Rectal smooth muscle tissue (tissue), 1 donor: ENCODE measurements around the gene ARHGEF18.
A peak's percentile ranks its signal among the peaks of the same experiment; 100 is the strongest.
"Not testable (repeated sequence)": the region's sequence is repeated elsewhere in the genome, so short reads cannot be mapped to it uniquely, and the experiment has no call there.

ENCODE experiments used
- H3K27ac ChIP-seq: one replicate; pipeline ENCODE4 v1.7.0; 2013; ENCODE audit warnings: low read depth, low read length, inconsistent platforms
- H3K27me3 ChIP-seq: one replicate; pipeline ENCODE4 v1.7.0; 2013; ENCODE audit warnings: low read length; ENCODE audit not compliant: control insufficient read depth, insufficient read depth
- H3K36me3 ChIP-seq: one replicate; pipeline ENCODE4 v1.7.0; 2013; ENCODE audit warnings: low read length; ENCODE audit not compliant: control insufficient read depth, insufficient read depth
- H3K4me1 ChIP-seq: one replicate; pipeline ENCODE4 v1.7.0; 2013; ENCODE audit warnings: low read length; ENCODE audit not compliant: control insufficient read depth, insufficient read depth
- H3K4me3 ChIP-seq: one replicate; pipeline ENCODE4 v1.7.0; 2013; ENCODE audit warnings: low read length
- H3K9ac ChIP-seq: one replicate; pipeline ENCODE4 v1.7.0; 2013; ENCODE audit warnings: low read length

Gene ARHGEF18

DNA sequence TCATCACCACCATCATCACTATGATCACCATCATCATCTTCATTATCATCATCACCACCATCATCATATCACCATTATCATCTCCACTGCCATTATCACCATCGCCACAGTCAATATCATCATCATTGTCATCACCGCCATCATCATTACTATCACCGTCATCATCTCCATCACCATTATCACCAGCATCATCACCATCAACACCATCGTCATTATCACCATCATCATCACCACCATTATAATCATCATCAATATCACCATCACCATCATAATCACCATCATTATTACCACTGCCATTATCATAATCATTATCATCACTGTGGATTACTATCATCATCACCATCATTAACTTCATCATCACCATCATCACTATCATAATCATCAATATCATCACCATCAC, 17.3 kb upstream of the ARHGEF18 start:
- no peaks in the 10 kb centered on the region for H3K4me1 ChIP-seq
- H3K4me3 ChIP-seq, result no peak overlapping the region
- no peaks in the 10 kb centered on the region for H3K36me3 ChIP-seq
- H3K9ac ChIP-seq, result no peak overlapping the region
- no peaks in the 10 kb centered on the region for H3K27me3 ChIP-seq
- no peak overlapping the region for H3K27ac ChIP-seq

DNA sequence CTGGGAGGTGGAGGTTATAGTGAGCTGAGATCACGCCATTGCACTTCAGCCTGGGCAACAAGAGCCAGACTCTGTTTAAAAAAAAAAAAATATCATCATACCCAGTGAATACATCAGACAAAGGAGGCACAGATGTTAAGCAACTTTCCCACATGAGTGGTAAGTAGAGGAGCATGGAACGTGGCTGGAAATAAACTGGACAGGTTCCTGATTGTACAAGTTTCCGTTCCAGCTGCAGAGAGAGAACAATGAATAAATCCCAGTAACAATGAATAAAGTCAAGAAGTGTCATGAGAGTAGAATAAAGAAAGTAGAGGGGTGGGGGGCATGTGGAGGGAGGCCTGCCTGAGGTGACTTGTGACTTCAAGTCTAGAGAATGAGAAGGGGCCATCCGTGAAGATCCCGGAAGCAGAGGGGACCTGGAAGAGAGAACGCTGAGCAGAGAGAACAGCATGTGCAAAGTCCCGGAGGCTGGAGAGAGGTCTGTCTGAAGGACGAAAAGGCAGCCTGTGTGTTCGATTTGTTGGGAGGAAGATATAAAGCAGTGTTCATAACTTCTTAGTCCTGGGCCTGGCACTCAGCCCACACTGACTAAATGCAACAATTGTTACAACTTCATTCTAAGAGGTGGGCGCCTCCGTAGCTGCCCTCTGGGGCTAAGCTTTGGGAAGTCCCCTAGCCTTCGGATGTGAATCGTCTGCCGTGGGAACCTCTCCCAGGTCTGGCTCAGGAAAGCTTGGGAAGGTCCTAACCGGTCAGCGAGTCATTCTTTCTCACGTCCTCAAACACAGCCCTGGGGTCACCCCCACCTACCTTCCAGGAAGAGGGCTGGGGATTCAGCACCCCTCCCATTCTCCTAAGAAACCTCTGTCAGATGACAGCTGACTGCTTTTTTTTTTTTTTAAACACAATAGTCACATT, 15.3 kb upstream of the ARHGEF18 start:
- H3K9ac ChIP-seq, result no peak overlapping the region
- H3K36me3 ChIP-seq, result no peaks in the 10 kb centered on the region
- no peak overlapping the region for H3K4me3 ChIP-seq
- no peak overlapping the region for H3K27ac ChIP-seq
- no peaks in the 10 kb centered on the region for H3K27me3 ChIP-seq
- no peaks in the 10 kb centered on the region for H3K4me1 ChIP-seq

DNA sequence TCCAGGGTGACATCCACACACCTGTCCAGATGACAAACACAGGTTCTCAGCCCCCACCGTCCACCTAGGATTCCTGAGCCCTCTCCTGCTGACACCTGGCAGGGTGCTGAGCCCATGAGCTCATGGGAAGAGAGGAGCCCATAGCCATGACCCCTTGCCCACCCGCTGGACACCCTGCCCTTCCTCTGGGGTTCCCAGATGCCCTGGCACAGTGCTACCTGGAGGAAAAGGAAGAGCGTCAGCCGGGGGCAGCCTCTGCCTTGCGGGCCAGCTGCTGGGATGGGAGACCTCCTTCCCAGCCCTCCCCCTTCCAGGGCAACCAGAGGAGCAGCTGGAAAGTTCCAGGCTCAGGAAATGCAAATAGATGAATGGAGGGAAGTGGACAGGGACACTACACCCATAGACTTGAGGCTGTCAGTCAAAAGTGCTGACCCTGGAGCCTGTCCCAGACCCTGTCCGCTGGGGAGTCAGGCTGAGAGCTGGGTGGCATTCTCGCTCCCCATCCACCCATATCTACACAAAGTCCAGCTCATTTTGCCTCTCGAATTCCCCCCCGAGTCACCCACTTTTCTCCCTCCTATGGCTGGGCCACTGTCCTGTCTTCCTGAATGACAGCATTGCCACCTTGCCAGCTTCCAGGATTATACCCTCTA, 12.3 kb upstream of the ARHGEF18 start:
- Histone ChIP-seq H3K27ac (no peak overlapping the region), H3K4me3 (no peak overlapping the region), H3K4me1 (no peaks in the 10 kb centered on the region), H3K9ac (no peak overlapping the region), H3K36me3 (no peaks in the 10 kb centered on the region), H3K27me3 (no peaks in the 10 kb centered on the region)

DNA sequence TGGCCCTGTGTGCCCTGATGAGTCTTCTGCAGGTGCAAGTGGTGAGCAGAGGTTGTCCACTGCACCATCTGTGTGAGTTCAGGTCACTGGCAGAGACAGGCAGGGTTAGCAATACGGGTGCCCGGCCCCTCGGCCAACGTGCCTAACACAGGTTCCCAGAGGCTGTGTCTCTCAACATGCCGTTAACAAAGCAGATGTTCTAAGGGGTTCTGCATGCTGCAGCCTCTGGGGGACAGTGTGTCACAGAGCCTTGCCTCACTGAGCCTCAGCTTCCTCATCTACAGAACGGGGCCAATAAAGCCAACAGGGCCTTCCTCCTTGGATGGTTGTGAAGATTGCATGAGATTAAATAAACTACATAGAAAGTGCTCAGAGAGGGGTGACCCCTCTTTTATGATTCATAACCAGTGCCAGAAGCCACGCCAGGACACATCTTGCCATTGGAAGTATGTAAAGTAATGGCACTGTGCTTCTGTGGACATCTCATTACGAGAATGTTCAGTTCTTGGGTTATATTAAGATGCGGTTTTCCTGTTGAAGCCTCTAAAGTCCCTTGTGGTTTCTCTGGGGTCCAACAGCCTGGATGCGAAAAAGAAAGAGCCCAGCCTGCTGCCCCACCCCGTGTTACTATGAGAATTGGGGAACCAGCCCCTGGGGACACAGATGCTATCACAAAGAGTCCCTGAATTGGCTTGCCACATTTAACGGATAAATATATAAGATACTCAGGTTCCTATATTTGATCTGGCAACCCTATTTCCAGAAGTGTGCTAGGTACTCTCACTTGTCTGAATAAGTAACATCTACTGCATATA, 11.2 kb upstream of the ARHGEF18 start:
- H3K27me3 ChIP-seq, result no peaks in the 10 kb centered on the region
- no peak overlapping the region for H3K27ac ChIP-seq
- H3K36me3 ChIP-seq, result no peaks in the 10 kb centered on the region
- H3K4me3 ChIP-seq, result no peak overlapping the region
- no peak overlapping the region for H3K9ac ChIP-seq
- H3K4me1 ChIP-seq, result no peaks in the 10 kb centered on the region

DNA sequence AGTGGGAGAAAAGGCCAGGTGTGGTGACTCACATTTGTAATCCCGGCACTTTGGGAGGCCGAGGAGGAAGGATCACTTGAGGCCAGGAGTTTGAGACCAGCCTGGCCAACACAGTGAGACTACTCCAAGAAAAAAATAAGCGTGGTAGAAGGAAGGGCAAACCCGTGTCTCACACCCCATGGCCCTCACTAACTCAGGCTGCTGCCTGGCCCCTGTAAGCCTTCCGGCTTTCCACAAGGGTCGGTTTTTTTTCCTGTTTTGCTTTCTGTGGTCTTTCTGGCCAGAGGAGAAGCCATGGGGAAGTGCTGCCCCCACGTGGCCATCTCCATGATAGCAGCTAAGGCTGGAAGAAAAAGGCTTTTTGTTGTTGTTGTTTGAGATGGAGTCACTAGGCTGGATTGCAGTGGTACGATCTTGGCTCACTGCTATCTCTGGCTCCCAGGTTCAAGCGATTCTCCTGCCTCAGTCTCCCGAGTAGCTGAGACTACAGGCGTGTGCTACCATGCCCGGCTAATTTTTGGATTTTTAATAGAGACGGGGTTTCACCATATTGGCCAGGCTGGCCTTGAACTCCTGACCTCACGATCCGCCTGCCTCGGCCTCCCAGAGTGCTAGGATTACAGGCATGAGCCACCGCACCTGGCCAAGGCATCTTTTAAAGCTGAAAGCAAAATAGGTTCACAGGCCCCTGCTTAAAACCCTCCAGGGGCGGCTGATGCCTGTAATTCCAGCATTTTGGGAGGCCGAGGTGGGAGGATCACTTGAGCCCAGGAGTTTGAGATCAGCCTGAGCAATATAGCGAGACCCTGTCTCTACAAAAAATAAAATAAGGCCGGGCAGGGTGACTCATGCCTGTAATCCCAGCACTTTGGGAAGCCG, 7.5 kb upstream of the ARHGEF18 start:
- no peaks in the 10 kb centered on the region for H3K27me3 ChIP-seq
- no peak overlapping the region for H3K9ac ChIP-seq
- no peak overlapping the region for H3K27ac ChIP-seq

DNA sequence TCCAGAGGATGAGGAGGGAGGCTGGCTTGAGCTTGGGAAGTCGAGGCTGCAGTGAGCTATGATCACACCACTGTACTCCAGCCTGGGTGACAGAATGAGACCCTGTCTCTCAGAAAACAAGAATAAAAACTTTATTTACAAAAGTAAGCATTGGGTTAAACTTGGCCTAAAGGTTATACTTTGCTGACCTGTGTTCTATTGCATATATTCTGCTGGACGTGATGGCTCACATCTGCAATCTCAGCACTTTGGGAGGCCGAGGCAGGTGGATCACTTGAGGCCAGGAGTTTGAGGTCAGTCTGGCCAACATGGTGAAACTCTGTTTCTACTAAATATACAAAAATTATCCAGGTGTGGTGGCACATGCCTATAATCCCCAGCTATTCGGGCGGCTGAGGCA, 6.6 kb upstream of the ARHGEF18 start:
- H3K27me3 ChIP-seq, result no peaks in the 10 kb centered on the region
- H3K4me3 ChIP-seq, result no peak overlapping the region
- H3K36me3 ChIP-seq, result no peaks in the 10 kb centered on the region
- H3K4me1 ChIP-seq, result no peaks in the 10 kb centered on the region
- no peak overlapping the region for H3K27ac ChIP-seq
- H3K9ac ChIP-seq, result no peak overlapping the region

More for the DNA sequence above, 7.5 kb upstream of the ARHGEF18 start:
- no peaks in the 10 kb centered on the region for H3K4me1 ChIP-seq
- no peak overlapping the region for H3K4me3 ChIP-seq
- no peaks in the 10 kb centered on the region for H3K36me3 ChIP-seq

DNA sequence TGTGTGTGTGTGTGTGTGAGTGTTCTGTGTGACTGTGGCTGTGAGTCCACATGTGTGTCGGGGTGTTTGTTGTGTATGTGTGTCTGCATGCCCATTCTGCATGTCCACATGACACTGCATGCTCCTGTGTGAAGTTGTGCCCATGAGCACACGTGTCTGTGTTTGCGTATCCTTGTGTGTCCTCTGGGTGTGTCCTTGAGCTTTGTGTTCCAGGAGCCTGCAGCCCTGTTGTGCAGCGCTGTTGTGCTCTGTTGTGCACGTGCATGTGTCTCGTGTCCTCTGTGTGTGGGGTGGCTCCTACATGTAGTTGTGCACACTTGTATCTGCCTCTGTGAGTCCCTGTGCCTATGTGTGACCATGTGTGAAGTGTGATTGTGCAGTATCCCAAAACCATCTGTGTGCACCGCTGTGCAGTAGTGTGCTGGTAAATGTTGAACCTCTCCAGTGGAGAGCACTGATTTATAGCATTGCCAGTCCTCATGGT, 2.2 kb upstream of the ARHGEF18 start:
- H3K4me1 ChIP-seq, result no peaks in the 10 kb centered on the region
- no peak overlapping the region for H3K4me3 ChIP-seq
- no peak overlapping the region for H3K27ac ChIP-seq
- H3K27me3 ChIP-seq, result no peaks in the 10 kb centered on the region
- no peak overlapping the region for H3K9ac ChIP-seq
- no peaks in the 10 kb centered on the region for H3K36me3 ChIP-seq

DNA sequence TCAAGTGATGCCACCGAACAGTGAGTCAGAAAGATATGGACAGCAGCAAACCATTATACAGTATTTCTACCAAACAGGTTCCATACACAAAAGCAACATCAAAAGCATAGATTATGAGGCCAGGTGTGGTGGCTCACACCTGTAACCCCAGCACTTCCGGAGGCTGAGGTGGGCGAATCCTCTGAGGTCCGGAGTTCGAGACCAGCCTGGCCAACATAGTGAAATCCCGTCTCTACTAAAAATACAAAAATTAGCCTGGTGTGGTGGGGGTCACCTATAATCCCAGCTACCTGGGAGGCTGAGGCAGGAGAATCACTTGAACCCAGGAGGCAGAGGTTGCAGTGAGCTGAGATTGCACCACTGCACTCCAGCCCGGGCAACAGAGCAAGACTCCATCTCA, 1.7 kb upstream of the ARHGEF18 start:
- not testable (repeated sequence) for H3K27me3 ChIP-seq, H3K36me3 ChIP-seq, H3K4me1 ChIP-seq, H3K27ac ChIP-seq, H3K9ac ChIP-seq, H3K4me3 ChIP-seq

DNA sequence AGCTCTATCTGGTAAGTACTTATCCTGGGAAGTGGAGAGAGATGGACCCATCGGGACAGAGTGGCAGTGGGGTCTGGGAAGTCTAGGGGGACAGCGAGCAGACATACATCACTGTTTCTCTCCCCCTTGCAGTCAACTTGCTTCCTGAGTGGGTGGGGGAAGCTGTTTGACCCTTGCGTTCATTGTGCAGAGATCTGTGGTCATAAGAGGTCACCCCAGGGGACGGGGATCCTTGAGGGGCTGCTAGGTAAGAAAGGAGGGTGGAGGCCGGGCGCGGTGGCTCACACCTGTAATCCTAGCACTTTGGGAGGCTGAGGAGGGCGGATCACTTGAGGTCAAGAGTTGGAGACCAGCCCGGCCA, 474 bp downstream of the ARHGEF18 start:
- Histone ChIP-seq H3K9ac (no peak overlapping the region), H3K27ac (no peak overlapping the region), H3K4me3 (peak overlapping the region; percentile 14)

DNA sequence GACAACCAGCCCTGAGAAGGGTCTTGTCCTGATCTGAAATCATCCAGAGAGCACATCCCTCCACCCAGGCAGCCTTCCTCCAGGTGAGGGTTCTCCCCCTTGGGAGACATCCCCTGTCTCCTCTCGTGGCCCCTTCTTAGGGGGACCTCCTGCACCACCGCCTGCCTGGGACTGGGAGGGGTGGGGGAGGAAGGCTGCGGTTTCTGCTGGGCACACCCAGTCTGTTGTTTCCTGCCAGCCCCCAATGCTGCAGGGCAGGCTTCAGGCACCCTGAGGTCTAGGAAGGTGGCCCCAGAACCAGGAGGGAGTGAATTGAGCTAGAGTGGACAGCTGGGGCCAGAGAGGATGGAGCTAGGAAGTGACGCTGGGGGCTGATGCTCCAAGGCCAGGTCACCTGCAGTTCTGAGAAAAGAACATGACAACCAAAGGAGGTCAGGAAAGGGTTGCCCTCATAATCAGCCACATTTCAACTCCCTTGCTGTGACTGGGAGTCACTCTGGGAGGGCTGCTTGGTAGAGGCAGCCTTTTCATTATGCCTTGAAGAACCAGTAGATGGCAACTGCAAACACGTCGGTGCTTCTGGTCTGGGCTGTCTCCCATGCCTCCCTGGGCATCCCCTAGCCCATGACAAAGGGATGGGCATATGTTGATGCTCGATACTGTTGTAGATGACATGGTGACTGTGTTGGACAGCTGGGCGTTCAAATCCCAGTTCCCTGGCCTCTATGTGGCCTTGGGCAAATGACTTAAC, 1.4 kb downstream of the ARHGEF18 start:
- Histone ChIP-seq H3K9ac (no peak overlapping the region), H3K27me3 (no peaks in the 10 kb centered on the region), H3K27ac (no peak overlapping the region), H3K36me3 (no peaks in the 10 kb centered on the region), H3K4me3 (no peak overlapping the region), H3K4me1 (peaks cover 6% of the 10 kb centered on the region)

More for the DNA sequence above, 474 bp downstream of the ARHGEF18 start:
- H3K36me3 ChIP-seq, result no peaks in the 10 kb centered on the region
- H3K4me1 ChIP-seq, result no peaks in the 10 kb centered on the region
- no peaks in the 10 kb centered on the region for H3K27me3 ChIP-seq

DNA sequence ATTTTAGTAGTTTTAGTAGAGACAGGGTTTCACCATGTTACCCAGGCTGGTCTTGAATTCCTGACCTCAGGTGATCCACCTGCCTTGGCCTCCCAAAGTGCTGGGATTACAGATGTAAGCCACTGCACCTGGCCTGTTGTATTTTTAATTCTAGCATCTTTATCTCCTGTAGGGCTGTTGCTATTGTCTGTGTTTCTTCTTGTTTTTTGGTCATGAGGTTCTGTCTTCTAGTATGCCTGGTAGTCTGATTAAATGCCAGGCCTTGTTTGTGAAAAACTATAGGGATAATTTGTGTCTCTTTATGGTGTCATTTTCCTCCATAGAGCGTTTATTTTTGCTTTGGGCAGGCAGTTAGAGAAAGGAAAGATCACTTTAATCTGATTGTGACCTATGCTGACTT, 3.1 kb downstream of the ARHGEF18 start:
- Histone ChIP-seq H3K27ac (no peak overlapping the region), H3K9ac (no peak overlapping the region), H3K36me3 (no peaks in the 10 kb centered on the region), H3K4me3 (no peak overlapping the region), H3K4me1 (peaks cover 8% of the 10 kb centered on the region), H3K27me3 (no peaks in the 10 kb centered on the region)
